NB4 (cell line): Measurements from ENCODE around the gene CMBL.

ENCODE experiments used
- DNase-seq: peaks from one replicate; pipeline ENCODE4 v3.0.0; 2010; ENCODE audit warnings: low read depth
- H3K4me3 ChIP-seq: one replicate; pipeline ENCODE4 v1.5.1; 2011; ENCODE audit warnings: mild to moderate bottlenecking, low read depth, low read length, moderate library complexity
- CTCF ChIP-seq: IDR thresholded peaks from one replicate; pipeline ENCODE4 v1.5.1; 2012; ENCODE audit warnings: low read depth, low read length
- MAX ChIP-seq: IDR thresholded peaks from 2 replicates; pipeline ENCODE4 v1.6.1; 2011; ENCODE audit warnings: low read depth, low read length
- MYC ChIP-seq: IDR thresholded peaks from 2 replicates; pipeline ENCODE4 v1.6.1; 2011; ENCODE audit warnings: low read depth, low read length
- POLR2A ChIP-seq: IDR thresholded peaks from 2 replicates; pipeline ENCODE4 v1.6.1; 2011; ENCODE audit warnings: mild to moderate bottlenecking; ENCODE audit not compliant: insufficient read length; ENCODE audit errors: extremely low read depth

Gene CMBL

GRCh38 chr5:10329820-10330481, 22.2 kb upstream of the CMBL start:
- no peak for DNase-seq
- TF ChIP-seq MAX (no peak), POLR2A (no peak)
- no peak overlapping the region for H3K4me3 ChIP-seq

- no peak overlapping the region for H3K4me3 ChIP-seq
- TF ChIP-seq POLR2A = no peak
- DNase-seq = no peak
Observed at GRCh38 chr5:10329446-10329819, 21.7 kb upstream of the CMBL start.

GRCh38 chr5:10328323-10328722, 20.6 kb upstream of the CMBL start:
- no peak for DNase-seq
- H3K4me3 ChIP-seq = no peak overlapping the region
- TF ChIP-seq CTCF = no peak

- TF ChIP-seq POLR2A = no peak
- TF ChIP-seq CTCF = no peak
- no peak for TF ChIP-seq MAX
- no peak for TF ChIP-seq MYC
- DNase-seq = no peak
- no peak overlapping the region for H3K4me3 ChIP-seq
Observed at GRCh38 chr5:10324518-10325370, 17.0 kb upstream of the CMBL start.

GRCh38 chr5:10323588-10324488, 16.1 kb upstream of the CMBL start:
- TF ChIP-seq CTCF (no peak), MAX (no peak), POLR2A (no peak), MYC (no peak)
- no peak overlapping the region for H3K4me3 ChIP-seq
- no peak for DNase-seq

GRCh38 chr5:10321882-10322281, 14.2 kb upstream of the CMBL start:
- TF ChIP-seq POLR2A (no peak), MYC (no peak), CTCF (no peak), MAX (no peak)
- no peak overlapping the region for H3K4me3 ChIP-seq
- DNase-seq = no peak
